HFF-Myc (cell line): ENCODE measurements around the gene IL17RB.

Experiments
- DNase-seq: peaks from one replicate; pipeline ENCODE4 v3.0.0-alpha.2; 2011; ENCODE audit warnings: low read depth; ENCODE audit errors: extremely low read depth
- H3K4me3 ChIP-seq: replicated peaks from 2 replicates; pipeline ENCODE4 v1.5.1; 2011; ENCODE audit warnings: low read depth, mild to moderate bottlenecking, control low read depth, low read length
- CTCF ChIP-seq: IDR thresholded peaks from 2 replicates; pipeline ENCODE4 v1.5.1; 2012; ENCODE audit warnings: mild to moderate bottlenecking, low read depth, low read length, control low read depth; ENCODE audit errors: missing control alignments

The IL17RB gene

DNA sequence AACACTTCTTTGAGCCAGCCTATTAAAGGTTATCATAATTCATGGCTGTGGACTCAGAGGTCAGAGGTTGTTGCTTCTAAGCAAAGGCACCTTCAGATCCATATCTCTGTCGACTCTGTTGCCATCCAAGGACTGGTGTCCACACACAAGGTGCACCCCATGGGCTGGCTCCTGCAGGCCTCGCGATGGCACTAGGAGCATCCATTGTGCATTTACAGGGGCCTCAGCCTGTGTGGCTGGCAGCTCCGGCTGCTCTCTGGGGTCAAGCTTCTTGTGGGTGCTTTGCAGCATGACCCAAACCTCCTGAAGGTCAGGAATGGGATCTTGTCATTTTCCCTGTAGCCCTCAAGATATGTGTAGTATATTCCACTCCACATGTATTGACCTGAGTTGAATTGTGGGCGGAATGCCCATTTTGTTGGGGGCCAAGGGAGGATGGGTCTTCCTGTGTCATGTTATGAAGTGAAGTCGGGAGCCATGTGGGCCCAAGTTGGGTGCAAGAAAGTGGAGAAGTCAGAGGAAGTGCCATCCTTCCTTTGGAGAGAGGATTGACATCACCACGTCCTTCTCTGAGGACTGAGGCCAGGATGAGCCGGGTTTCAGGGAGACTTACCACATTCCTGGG lies 44.0 kb upstream of the IL17RB start:
- H3K4me3 ChIP-seq = no peak overlapping the region
- no peak for TF ChIP-seq CTCF
- DNase-seq = no peak

DNA sequence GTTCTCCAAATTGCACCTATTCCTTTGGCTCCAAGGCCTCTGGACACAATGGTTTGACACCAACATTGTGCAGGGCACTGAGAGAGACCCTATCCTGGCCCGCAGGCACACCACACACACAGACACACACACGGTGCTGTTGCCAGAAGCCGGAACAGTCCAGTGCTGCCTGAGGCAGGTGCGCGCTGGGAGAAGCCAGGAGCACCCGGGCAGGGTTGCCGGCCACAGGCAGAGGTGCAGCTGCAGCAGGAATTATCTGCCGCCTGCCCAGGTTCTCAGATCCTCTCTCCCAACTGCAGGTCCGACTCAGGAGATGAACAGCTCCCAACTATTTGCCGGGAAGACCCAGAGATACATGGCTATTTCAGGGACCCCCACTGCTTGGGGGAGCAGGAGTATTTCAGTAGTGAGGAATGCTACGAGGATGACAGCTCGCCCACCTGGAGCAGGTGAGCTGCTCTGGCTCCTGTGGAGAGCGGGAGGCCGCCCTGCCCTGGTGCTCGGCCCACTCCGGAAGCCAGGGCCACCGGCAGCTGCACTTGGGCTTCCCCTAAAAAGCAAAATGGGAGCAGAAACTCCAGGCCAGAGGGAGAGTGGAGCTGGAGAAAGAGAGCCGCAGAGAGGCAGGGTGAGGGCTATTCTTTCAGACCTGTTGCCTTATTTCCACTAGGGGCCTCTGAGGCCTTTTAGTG lies 43.1 kb upstream of the IL17RB start:
- no peak for TF ChIP-seq CTCF
- H3K4me3 ChIP-seq = no peak overlapping the region
- DNase-seq = no peak

DNA sequence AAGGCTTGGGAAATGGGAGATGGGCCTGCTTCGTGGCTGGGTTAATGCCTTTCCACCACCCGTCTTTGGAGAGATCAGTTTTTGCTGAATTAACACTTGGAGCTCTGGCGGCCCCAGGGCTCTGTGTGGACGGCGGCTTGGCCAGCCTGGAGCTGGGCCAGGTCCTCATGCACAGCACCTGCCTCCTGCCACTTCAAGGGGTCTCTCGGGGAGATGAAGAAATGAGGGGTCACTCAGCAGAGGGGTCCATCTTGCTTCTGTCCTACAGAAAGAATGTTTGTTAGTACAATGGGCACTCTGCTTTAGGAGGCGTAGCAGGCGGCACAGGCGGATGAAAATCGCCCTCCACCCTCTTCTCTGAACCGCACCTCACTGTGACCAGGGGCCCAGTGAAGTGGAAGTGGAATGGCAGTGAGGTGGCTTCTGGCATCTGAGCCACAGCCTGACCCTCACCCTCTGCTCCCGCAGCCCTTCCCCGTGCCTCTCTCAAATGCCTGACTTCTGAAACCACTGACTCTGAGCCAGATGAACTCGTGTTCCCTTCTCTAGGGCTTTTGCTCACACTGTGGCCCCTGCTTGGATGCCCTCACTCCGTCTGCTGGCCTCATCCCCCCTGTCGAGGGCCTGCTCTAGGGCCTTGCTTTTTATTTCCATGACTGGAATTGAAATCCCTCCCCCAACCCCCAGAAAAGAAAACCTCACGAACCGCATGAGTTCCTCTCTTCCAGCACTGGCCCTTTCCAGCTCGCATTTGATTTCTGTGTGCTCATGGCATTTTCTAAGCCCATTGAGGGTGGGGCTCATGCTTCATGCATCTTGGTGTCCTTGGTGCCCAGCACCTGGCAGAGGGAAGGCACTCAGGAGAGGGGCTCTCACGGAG lies 42.3 kb upstream of the IL17RB start:
- H3K4me3 ChIP-seq = no peak overlapping the region
- DNase-seq = no peak
- no peak for TF ChIP-seq CTCF

GRCh38 chr3:53804697-53805462 lies 41.5 kb upstream of the IL17RB start:
- no peak for TF ChIP-seq CTCF
- H3K4me3 ChIP-seq = no peak overlapping the region
- peak; percentile 59 for DNase-seq

DNA sequence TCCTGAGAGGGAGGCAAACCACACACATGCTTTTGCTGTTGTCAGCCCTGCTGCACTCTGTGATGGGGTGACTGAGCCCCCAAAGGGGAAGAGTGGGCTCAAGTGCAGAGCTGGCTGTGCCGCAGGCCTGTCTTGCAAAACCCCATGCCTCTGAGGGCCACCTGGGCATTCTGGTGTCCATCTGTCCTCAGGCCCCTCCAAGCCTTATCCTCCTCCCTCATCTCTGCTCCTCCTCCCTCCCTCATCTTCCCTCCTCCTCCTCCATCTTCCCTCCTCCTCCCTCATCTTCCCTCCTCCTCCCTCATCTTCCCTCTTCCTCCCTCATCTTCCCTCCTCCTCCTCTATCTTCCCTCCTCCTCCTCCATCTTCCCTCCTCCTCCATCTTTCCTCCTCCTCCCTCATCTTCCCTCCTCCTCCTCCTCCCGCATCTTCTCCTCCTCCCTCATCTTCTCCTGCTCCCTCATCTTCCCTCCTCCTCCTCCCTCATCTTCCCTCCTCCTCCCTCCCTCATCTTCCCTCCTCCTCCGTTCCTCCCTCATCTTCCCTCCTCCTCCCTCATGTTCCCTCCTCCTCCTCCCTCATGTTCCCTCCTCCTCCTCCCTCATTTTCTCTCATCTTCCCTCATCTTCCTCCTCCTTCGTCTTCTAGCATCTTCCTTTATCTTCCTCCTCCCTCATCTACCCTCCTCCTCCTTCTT lies 40.8 kb upstream of the IL17RB start:
- no peak for DNase-seq
- no peak for TF ChIP-seq CTCF
- no peak overlapping the region for H3K4me3 ChIP-seq
